SH-SY5Y (cell line): ENCODE results near the gene TOGARAM1.

ENCODE experiments used
- GATA2 ChIP-seq: IDR thresholded peaks from 2 replicates; pipeline ENCODE4 v1.6.1; 2011; ENCODE audit warnings: mild to moderate bottlenecking, low read depth, low read length
- GATA3 ChIP-seq: IDR thresholded peaks from 2 replicates; pipeline ENCODE4 v1.6.1; 2011; ENCODE audit warnings: low read depth, mild to moderate bottlenecking, low read length, moderate library complexity

DNA sequence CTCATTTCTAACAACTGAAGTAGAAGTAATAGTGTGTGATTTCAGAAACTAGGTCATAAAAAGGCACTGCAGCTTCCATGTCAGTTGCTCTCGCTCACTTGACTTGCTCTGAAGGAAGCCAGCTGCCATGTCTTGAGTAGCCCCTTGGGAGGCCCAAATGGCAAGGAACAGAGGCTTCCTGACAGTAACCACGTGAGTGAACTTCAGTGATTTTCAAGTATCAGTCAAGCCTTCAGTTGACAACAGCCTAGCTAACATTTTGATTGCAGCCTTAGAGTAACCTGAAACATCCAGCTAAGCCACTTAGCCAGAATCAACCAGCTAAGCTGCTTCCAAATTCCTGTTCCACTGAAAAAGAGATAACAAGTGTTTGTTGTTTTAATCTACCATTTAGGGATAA is 26.7 kb downstream of the TOGARAM1 start:
- TF ChIP-seq GATA3 (no peak), GATA2 (no peak)
